Measurements from ENCODE around the gene OMP.

DNA sequence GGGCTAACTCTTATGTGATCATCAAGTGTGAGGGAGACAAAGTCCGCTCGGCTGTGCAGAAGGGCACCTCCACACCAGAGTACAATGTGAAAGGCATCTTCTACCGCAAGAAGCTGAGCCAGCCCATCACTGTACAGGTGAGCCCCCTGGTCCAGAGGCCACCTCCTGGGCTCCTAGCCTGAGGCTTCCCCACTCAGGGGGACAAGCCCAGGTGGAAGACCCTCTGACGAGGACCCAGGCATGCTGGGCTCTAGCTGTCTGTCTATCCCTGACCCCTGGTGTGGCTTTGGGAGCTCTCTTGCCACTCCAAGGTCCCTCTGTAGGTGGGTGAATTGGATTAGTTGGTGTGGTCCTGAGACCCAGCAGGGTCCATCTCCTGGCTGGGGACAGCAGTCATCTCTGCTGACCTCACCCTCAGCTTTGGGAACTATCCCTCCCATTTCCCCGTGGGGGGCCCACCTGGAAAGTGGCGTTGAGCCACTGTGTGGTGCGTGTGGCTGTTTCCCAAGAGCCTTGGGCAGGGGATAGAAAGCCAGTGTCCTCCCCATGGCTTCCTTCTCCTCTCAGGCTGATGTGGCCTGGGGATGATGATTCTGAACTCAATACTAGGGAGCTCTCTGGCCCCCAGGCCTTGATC lies 20.1 kb downstream of the OMP start:
- TF ChIP-seq, protein P1, sequence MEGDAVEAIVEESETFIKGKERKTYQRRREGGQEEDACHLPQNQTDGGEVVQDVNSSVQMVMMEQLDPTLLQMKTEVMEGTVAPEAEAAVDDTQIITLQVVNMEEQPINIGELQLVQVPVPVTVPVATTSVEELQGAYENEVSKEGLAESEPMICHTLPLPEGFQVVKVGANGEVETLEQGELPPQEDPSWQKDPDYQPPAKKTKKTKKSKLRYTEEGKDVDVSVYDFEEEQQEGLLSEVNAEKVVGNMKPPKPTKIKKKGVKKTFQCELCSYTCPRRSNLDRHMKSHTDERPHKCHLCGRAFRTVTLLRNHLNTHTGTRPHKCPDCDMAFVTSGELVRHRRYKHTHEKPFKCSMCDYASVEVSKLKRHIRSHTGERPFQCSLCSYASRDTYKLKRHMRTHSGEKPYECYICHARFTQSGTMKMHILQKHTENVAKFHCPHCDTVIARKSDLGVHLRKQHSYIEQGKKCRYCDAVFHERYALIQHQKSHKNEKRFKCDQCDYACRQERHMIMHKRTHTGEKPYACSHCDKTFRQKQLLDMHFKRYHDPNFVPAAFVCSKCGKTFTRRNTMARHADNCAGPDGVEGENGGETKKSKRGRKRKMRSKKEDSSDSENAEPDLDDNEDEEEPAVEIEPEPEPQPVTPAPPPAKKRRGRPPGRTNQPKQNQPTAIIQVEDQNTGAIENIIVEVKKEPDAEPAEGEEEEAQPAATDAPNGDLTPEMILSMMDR (conservative IDR thresholded peaks at IDR 0.05) = no peak
- no peak for TF ChIP-seq EZH2 (IDR thresholded peaks at IDR 0.05; ENCODE audit: low read depth)

Measured in PC-9 (cell line).